HK-2 (cell line): Measurements from ENCODE around the gene ANGPTL8.

Source experiments
- DNase-seq: peaks from one replicate; pipeline ENCODE4 v3.0.0-alpha.2; 2018; ENCODE audit not compliant: unreplicated experiment

Gene ANGPTL8

DNA sequence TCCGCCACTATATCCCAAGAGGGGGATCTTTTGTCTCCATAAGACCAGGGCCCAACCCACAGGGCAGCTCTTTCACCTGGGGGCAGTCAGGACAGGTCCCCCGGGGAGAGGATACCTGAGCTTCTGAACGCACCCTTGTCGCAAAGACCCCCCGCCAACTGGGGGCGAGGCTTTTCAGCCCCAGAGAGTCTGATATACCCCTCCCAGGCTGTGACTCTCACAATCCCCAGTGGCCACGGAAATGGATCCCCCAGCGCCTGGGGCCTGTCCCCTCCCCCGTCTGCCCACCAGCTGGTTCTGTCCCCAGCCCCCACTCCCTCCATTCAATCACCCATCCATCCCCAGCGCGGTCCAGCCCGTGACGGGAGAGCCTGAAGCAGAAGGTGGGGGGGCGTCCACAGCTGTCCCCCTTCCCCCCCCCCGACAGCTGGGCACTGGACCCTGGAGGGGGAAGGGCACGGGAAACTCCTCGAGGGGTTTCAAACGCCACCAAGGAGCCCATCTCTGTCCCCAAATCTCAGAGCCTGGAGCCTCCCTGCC is 22.1 kb downstream of the ANGPTL8 start:
- no peak for DNase-seq

DNA sequence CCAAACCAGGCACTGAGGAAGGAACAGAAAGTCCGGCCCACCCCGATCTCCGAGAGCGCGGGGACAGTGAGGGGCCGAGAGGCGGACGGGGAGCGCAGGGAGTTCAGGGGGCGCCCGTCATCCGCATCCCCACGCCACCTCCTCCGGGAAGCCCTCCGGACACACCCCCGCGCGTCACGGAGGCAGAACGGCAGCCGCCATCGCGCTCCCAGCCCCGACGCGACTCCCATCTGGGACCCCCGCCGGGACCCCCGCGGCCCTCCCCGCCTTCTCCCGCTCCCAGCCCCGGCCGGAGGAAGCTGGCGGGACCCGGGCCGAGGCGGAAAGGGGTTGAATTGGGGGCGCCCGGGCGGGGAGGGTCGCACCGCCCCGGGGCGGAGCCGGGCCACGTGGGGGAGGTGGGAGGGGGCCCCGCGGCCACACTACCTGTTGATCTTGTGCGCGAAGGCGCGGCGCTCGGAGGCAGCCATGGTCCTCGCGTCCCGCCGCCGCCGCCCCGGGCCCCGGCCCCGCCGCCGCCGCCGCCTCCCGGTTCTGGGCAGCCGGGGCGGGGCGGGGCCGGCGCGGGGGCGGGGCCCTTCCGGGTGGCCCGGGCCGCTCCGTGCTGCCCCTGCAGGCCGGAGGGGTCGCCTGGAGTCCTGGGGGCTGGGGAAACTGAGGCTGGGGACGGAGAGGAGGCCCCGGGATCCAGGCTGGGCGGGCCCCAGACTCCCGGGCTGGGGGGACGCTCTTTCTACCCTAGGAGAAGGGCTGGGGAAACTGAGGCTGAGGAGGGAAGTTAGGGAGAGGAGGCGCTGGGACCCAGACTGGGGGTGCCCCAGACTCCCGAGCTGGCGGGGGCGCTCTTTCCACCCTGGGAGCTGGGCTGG is 22.8 kb downstream of the ANGPTL8 start, which contains the start of gene DOCK6:
TSS of gene DOCK6 (minus strand) at position 554 of the 869 bp plus-strand sequence. CDS start at position 470, 84 bp downstream.
- peak; percentile 22 for DNase-seq

DNA sequence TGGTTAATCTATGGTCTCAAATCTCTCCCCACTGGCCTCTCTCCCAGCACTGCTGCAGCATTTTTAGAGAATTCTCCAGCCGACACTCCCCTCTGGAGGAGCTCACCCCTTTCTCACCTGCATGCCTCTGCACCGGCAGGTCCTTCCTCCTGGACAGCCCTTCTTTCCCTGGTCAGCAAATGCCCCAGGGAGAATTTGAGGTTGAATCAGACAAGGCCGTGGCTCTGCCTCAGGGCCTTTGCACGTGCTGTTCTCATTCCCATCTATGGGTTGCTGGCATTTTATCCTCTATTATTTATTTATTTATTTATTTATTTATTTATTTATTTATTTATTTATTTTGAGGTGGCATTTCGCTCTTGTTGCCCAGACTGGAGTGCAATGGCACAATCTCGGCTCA is 24.3 kb downstream of the ANGPTL8 start:
- no peak for DNase-seq

DNA sequence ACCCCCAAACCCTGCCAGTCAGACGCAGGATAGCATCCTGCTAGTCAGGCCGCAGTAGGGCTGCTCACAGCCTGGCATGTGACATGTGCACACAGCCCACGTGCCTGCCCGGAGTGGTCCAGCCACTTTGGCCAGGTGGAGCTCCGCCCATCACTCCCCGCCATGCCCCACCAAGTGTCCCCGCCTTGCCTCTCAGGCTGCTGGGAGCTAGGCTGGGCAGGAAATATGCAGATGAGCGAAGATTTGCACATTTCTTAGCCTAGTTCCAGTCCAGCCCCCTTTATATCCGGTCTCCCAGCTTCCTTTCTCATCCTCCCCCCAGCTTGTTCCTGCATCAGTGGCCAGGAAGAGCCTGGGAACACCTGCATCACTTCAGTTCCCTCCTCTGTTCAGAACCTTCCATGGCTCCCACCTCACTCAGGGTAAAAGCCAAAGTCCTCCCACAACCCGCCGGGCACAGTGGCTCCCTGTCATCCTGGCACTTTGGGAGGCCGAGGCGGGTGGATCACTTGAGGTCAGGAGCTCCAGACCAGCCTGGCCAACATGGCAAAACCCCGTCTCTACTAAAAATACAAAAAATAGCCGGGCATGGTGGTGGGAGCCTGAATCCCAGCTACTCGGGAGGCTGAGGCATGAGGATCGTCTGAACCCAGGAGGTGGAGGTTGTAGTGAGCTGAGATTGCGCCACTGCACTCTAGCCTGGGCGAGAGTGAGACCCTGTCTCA is 25.2 kb downstream of the ANGPTL8 start:
- peak; percentile 65 for DNase-seq

DNA sequence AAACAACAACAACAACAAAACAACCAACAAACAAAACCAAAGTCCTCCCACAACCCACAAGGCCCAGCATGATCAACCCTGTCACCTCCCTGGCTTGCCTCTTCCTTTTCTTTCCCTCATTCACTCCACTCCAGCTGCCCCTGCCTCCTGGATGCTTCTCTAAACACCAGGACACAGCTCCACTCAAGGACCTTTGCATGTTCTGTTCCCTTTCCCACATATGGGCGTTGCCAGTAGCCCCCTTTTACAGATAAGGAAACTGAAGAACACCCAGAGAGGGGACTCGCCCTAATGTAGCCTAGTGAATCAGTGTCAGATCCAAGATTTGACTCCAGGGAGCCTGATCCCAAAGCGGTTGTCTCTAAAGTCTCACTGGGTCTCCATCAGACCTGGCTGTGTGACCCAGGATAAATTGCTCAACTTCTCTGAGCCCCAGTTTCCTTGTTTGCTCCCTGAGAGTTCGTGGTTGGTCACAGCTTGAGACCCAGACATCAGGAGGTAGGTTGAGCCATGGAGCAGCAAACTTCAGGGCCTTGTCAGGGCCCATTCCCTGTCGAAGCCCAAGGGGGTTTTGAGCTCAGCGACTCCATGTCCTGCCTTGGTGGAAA is 25.9 kb downstream of the ANGPTL8 start:
- no peak for DNase-seq

DNA sequence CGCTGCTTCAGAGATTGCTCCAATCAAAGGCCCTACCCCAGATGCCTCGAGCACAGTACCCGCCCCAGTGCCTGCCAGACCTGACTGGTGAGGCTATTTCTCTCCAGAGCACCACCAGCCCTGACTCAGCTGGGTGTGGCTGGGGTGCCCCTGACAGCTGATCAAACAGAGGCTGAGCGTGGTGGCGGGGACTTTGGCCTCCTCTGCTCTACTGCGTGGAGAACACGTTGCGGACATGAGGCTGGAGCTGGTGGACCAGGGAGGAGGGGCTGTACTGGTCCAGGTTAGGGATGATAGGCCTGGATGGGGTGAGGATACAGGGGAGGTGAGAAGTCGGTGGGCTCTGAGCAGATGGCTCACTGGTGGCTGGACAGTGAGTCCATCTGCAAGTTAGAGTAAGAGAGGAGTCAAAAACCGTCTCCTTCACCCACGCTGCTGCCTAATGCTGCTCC is 26.4 kb downstream of the ANGPTL8 start:
- peak; percentile 27 for DNase-seq

DNA sequence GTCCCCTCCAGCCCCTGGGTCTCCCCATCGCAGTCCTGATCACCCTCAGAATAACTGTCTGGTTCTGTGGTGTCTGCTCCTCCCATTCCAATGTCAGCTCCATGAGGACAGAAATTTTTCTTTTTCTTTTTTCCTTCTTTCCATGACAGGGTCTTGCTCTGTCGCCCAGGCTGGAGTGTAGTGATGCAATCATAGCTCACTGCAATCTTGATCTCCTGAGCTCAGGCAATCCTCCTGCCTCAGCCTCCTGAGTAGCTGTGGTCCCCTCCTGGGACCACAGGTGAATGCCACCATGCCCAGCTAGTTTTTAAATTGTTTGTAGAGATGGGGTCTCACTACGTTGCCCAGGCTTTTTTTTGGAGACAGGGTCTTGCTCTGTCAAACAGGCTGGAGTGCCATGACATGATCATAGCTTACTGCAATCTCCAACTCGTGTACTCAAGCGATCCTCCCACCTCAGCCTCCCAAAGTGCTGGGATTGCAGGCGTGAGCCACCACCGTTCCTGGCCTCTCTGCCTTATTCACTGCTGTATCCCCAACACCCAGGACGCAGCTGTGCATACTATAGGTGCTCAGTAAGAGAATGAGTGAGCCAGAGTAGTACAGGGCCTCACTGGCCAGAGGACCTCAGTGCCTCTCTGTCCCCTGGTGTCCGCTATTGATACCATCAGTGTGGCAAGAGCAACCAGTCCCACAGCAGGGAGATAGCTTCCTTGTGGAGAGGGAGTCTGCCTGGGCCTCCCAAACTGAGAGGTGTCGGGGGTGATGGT is 28.1 kb downstream of the ANGPTL8 start:
- DNase-seq, result no peak

DNA sequence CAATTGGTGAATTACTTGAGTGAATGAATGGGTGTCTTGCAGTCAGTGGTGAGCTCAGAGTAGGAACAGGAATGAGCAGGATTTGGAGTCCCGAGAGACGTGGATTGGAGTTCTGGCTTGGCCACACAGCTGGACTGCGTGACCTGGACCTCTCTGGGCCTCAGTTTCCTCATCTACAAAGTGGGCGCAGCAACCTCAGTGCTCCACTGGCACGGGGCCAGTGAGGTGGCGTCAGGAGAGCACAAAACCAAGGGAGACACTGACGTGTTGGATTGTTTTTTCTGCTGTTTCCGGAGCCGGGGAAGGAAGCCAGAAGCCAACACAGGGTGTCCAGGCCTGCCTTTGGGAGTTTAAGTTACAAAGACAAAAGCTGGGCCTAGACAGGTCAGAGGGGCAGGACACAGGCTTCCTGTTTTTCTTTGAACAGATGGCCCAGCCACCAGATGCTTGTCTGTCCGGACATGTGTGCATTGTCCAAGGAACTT is 29.4 kb downstream of the ANGPTL8 start:
- DNase-seq, result no peak

DNA sequence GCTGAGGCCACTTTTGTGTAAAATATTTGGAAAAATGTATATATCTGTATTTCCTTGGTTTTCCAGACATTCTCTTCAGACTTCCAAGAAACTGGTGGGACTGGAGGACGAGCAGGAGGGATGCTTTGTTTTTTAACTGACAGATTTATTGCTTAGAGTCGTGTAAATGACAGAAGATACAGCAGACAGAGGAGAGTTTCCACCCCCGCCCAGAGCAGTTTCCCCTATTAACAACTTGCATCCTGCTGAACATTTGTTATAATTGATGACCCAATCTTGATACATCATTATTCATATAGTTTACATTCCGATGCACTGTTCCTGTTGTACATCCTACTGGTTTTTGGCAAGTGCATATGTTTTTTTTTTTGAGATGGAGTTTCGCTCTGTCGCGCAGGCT is 30.0 kb downstream of the ANGPTL8 start:
- no peak for DNase-seq

DNA sequence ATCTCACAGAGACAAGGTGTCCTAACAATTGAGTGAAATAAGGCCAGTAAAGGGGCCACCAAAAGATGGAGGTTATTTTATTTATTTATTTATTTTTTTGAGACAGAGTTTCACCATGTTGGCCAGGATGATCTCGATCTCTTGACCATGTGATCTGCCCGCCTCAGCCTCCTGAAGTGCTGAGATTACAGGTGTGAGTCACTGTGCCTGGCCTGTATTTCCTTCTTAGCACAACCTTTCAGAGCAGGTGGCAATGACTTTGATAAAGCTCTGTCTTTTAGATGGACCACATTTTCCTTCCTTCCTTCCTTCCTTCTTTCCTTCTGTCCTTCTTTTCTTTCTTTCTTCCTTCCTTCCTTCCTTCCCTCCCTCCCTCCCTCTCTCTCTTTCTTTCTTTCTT is 33.9 kb downstream of the ANGPTL8 start:
- DNase-seq, result no peak

DNA sequence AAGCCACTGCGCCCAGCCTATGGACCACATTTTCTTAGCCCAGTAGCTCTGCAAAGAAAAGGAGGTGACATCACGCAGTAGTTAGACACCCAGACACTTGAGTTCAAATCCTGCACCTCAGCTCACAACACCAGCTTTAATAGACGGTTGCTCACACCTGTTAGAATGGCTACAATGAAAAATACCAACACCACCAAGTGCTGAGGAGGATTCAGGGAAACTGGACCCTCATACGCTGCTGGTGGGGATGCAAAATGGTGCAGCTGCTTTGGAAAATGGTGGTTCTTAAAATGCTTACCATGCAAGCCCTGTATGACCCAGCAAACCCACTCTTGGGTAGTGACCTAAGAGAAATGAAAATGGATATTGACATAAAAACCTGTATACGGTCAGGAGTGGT is 34.6 kb downstream of the ANGPTL8 start:
- DNase-seq, result no peak

DNA sequence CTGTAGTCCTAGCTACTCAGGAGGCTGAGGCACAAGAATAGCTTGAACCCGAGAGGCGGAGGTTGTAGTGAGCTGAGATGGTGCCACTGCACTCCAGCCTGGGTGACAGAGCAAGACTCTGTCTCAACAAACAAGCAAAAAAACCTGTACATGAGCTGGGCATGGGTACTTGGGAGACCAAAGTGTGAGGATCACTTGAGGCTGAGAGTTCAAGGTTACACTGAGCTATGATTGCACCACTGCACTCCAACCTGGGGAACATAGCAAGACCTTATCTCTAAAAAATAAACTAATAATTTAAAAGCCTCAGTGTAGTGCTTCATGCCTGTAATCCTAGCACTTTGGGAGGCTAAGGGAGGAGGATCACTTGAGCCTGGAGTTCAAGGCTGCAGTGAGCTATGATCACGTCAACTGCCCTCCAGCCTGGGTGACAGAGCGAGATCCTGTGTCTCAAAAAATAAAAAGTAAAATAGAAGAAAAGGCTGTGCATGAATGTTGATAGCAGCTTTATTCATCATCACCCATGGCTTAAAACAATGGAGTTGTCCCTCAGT is 35.2 kb downstream of the ANGPTL8 start:
- DNase-seq, result no peak

DNA sequence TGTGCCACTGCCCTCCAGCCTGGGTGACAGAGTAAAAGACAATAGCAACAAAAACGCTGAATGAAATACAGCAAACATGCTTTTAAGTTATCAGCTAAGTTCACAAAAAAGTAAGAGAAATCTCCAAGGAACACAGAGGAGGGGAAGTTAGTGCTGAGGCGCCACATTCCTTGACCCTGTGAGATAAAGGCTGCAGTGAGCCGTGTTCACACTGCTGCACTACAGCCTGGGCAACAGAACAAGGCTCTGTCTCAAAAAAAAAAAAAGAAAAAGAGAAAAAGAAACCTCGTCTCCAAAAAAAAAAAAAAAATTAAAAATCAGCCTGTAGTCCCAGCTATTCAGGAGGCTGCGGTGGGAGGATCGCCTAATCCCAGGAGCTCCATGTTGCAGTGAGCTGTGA is 39.3 kb downstream of the ANGPTL8 start:
- no peak for DNase-seq

DNA sequence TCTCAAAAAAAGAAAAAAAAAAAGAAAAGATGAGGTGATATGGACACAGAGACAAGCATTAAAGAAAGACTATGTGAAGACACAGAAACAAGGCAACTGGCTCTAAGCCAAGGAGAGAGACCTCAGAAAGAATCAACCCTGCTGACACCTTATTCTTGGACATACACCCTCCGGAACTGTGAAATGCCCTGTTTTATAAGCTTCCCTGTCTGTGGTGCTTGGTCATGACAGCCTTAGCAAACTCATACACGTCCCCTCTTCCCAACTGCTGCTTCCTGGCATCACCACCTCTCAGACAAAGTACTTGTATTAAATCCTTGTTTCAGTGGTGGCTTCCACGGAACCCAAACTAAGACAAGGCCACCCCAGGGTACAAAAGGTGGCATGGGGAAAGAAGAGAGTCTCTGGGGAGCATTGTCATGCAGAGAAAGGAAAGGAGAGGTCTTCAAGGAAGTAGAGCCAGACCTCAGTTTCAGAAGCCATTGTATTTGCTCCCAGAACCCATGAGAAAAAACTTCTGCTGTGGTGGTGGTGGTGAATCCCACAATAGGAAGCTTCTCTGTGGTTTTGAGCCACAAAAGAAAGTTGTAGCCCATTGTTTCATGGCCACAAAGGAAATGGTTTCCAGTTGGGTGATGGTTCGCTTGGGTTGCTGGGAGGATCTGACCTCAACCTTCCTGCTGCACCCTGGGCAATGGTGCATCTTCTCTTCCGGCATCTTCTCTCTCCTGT is 40.3 kb downstream of the ANGPTL8 start:
- DNase-seq, result no peak

DNA sequence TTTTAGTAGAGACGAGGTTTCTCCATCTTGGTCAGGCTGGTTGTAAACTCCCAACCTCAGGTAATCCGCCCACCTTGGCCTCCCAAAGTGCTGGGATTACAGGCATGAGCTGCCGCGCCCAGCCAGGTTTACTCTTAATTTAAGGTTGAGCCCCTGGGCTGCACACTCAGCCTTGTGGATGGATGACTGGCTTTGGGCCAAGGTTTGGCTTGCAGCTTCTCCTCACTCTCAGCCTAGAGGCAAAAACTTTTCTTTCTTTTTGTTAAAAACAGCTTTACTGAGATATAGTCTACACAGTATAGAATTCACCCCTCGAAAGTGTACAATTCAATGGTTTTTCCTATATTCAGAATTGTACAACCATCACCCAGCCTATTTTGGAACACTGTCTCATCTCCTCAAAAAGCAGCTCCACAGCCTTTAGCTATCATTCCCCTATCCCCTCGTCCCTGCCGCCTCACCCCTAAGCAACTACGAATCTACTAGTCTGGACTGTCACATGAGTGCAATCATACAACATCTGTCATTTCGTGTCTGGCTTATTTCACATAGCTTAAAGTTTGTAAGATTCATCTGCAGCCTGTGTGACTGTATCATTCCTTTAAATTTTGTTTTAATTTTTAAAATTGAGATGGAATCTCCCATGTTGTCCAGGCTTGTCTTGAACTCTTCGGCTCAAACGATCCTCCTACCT is 42.1 kb downstream of the ANGPTL8 start:
- no peak for DNase-seq

DNA sequence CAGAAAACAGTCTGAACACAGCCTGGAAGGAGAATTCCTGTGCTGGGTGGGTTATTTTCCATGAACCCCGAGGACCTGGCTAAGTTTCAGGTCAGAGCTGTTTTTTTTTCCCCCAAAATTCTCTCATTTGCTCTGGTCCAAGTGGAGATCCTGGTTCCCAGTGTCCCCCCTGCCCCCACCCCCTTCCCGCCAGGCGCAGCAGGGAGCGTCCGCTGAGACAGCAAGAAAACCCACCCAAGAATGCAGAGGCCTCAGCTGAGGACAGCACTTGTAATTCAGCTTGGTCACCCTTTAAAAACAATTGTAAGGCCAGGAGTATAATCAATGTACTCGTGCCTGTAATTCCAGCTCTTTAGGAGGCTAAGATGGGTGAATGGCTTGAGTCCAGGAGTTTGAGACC is 45.1 kb downstream of the ANGPTL8 start:
- DNase-seq, result no peak

DNA sequence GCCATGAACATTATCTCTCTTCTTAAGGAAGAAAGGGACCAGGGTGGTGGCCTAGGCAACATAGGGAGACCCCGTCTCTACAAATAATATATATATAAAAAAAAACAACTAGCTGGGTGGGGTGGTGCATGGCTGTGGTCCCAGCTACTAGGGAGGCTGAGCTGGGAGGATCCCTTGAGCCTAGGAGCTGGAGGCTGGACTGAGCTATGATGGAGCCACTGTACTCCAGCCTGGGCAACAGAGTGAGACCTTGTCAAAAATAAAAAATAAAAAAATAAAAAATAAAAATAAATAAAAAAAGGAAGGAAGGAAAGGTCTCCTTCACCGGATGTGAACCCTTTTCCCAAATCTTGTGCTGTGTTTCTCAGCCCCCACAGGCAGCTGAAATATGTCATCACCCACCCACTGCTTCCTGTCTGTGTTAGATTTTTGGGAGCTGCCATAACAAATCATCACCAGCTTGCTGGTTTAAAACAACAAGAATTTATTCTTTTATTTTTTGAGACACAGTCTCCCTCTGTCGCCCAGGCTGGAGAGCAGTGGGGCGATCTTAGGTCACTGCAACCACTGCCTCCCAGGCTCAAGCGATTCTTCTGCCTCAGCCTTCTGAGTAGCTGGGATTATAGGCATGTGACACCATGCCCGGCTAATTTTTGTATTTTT is 47.0 kb downstream of the ANGPTL8 start:
- DNase-seq, result no peak

DNA sequence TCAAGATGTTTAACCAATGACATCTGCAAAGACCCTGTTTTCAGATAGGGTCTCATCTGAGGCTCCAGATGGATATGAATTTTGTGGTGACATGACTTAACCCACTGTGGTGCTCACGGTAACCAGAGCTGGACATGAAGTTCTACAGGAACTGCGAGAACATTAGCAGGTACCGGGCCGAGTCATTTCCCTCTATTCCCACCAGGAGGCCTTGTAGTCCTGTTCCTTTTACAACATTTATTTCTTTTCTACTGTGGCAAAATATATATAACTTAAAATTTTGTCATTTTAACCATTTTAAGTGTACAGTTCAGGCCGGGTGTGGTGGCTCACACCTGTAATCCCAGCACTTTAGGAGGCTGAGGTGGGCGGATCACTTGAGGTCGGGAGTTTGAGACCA is 48.9 kb downstream of the ANGPTL8 start:
- DNase-seq, result no peak

DNA sequence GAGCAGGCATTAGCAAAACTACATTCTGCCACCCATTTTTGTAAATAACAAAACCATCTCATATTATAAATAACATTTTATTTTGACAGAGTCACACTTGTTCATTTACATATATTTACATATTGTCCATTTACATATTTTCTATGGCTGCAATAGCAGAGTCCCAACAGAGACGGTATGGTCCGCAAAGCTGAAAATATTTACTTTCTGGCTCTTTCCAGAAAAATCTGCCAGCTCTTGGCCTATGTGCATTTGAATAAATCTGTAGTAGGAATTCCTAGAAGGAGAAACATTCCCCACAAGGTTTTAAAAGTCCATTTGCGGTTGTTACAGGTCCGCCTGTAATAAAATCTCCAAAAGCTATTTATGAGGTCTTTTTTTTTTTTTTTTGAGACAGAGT is 50.8 kb downstream of the ANGPTL8 start:
- DNase-seq, result no peak
